ENCODE results near the gene KPNA4.
"Not testable (repeated sequence)": the region's sequence is repeated elsewhere in the genome, so short reads cannot be mapped to it uniquely, and the experiment has no call there.

The KPNA4 gene

GRCh38 chr3:160565442-160566403 is at the start of gene KPNA4:
TSS of gene KPNA4 (minus strand) at chr3:160565571. CDS start at chr3:160565282, 289 bp downstream.
- DNase-seq (ENCODE audit: low spot score): peak; percentile 97

GRCh38 chr3:160613661-160614060 is 48.3 kb upstream of the KPNA4 start:
- DNase-seq (ENCODE audit: low spot score): no peak

- no peak for DNase-seq (ENCODE audit: low spot score)
These were observed 47.2 kb upstream of the KPNA4 start for GRCh38 chr3:160612386-160613075.

GRCh38 chr3:160611141-160611540 is 45.8 kb upstream of the KPNA4 start:
- DNase-seq (ENCODE audit: low spot score): no peak

GRCh38 chr3:160608870-160609269 is 43.5 kb upstream of the KPNA4 start:
- DNase-seq (ENCODE audit: low spot score): no peak

GRCh38 chr3:160607826-160608225 is 42.5 kb upstream of the KPNA4 start:
- no peak for DNase-seq (ENCODE audit: low spot score)

- no peak for DNase-seq (ENCODE audit: low spot score)
These were observed 39.9 kb upstream of the KPNA4 start for GRCh38 chr3:160605315-160605714.

GRCh38 chr3:160603845-160604244 is 38.5 kb upstream of the KPNA4 start:
- DNase-seq (ENCODE audit: low spot score): not testable (repeated sequence)

- DNase-seq (ENCODE audit: low spot score): no peak
These were observed 36.9 kb upstream of the KPNA4 start for GRCh38 chr3:160602259-160602658.

GRCh38 chr3:160601288-160601687 is 35.9 kb upstream of the KPNA4 start:
- DNase-seq (ENCODE audit: low spot score): no peak

GRCh38 chr3:160598865-160599264 is 33.5 kb upstream of the KPNA4 start:
- no peak for DNase-seq (ENCODE audit: low spot score)

- DNase-seq (ENCODE audit: low spot score): no peak
These were observed 22.7 kb upstream of the KPNA4 start for GRCh38 chr3:160588023-160588422.

- DNase-seq (ENCODE audit: low spot score): no peak
These were observed 21.7 kb upstream of the KPNA4 start for GRCh38 chr3:160587105-160587504.

GRCh38 chr3:160586679-160587078 is 21.3 kb upstream of the KPNA4 start:
- no peak for DNase-seq (ENCODE audit: low spot score)

GRCh38 chr3:160583451-160583850 is 18.1 kb upstream of the KPNA4 start:
- no peak for DNase-seq (ENCODE audit: low spot score)

- no peak for DNase-seq (ENCODE audit: low spot score)
These were observed 15.6 kb upstream of the KPNA4 start for GRCh38 chr3:160580938-160581337.

- no peak for DNase-seq (ENCODE audit: low spot score)
These were observed 12.3 kb upstream of the KPNA4 start for GRCh38 chr3:160577556-160578195.

GRCh38 chr3:160577093-160577492 is 11.7 kb upstream of the KPNA4 start:
- DNase-seq (ENCODE audit: low spot score): no peak

- no peak for DNase-seq (ENCODE audit: low spot score)
These were observed 11.2 kb upstream of the KPNA4 start for GRCh38 chr3:160576621-160577020.

- DNase-seq (ENCODE audit: low spot score): no peak
These were observed 10.2 kb upstream of the KPNA4 start for GRCh38 chr3:160575589-160575988.

- no peak for DNase-seq (ENCODE audit: low spot score)
These were observed 9.3 kb upstream of the KPNA4 start for GRCh38 chr3:160574636-160575035.

GRCh38 chr3:160573955-160574525 is 8.7 kb upstream of the KPNA4 start:
- not testable (repeated sequence) for DNase-seq (ENCODE audit: low spot score)

Data from hematopoietic multipotent progenitor cell treated with erythropoietin and hydrocortisone succinate and interleukin-3 and kit ligand, for 17 days (in vitro differentiated cells).